ENCODE measurements around the gene MYBPC3. TPM values are rescaled to one million over a fixed set of nuclear protein-coding genes. Genes with fewer than 3 reads are reported as not detected.

MYBPC3 gene
- total RNA-seq, 1 experiment from 2014 or later = not detected

- DNase-seq (ENCODE audit: unreplicated experiment) = no peak
Measured at GRCh38 chr11:47377571-47378009, 25.1 kb upstream of the MYBPC3 start.

GRCh38 chr11:47376525-47377371 lies 24.2 kb upstream of the MYBPC3 start:
- Mint-ChIP-seq H3K36me3 (ENCODE audit: insufficient read depth, unreplicated experiment) (no peaks in the 10 kb centered on the region), H3K4me1 (ENCODE audit: insufficient read depth, unreplicated experiment) (peaks cover 9% of the 10 kb centered on the region), H3K4me3 (ENCODE audit: unreplicated experiment) (no peak overlapping the region), H3K9me3 (ENCODE audit: unreplicated experiment) (no peaks in the 10 kb centered on the region), H3K27ac (ENCODE audit: low read depth, unreplicated experiment) (no peak overlapping the region), H3K27me3 (ENCODE audit: insufficient read depth, unreplicated experiment) (no peaks in the 10 kb centered on the region)
- TF ChIP-seq CTCF (IDR thresholded peaks at IDR 0.05; ENCODE audit: unreplicated experiment) = no peak
- POLR2A ChIA-PET = interaction anchor here (0.6 kb wide), 2 partner anchors 8 to 10 kb away, joined by 3 read pairs; no protein-coding TSS in a partner anchor
- BruUV-seq (replicated peaks) = no TSS peak
- DNase-seq (ENCODE audit: unreplicated experiment) = peak; percentile 59
- CTCF ChIA-PET = interaction anchor here (0.6 to 1.0 kb wide), 3 partner anchors 27 to 196 kb away, joined by 3 read pairs; no protein-coding TSS in a partner anchor
- intact Hi-C loops (cut with micrococcal nuclease) = no loop called here

More at GRCh38 chr11:47377571-47378009, 25.1 kb upstream of the MYBPC3 start:
- no peaks in the 10 kb centered on the region for H3K9me3 Mint-ChIP-seq (ENCODE audit: unreplicated experiment)
- POLR2A ChIA-PET = interaction anchor here (0.6 kb wide), 2 partner anchors 9 to 31 kb away, joined by 3 read pairs; partner anchors contain the start of gene SLC39A13
- no peak overlapping the region for H3K27ac Mint-ChIP-seq (ENCODE audit: low read depth, unreplicated experiment)
- no peaks in the 10 kb centered on the region for H3K27me3 Mint-ChIP-seq (ENCODE audit: insufficient read depth, unreplicated experiment)
- no peak for TF ChIP-seq CTCF (IDR thresholded peaks at IDR 0.05; ENCODE audit: unreplicated experiment)
- no peak overlapping the region for H3K4me3 Mint-ChIP-seq (ENCODE audit: unreplicated experiment)
- BruUV-seq (replicated peaks) = no TSS peak
- peaks cover 9% of the 10 kb centered on the region for H3K4me1 Mint-ChIP-seq (ENCODE audit: insufficient read depth, unreplicated experiment)
- intact Hi-C loops (cut with micrococcal nuclease) = no loop called here
- H3K36me3 Mint-ChIP-seq (ENCODE audit: insufficient read depth, unreplicated experiment) = no peaks in the 10 kb centered on the region
- CTCF ChIA-PET = interaction anchor here (1.4 to 1.6 kb wide), 2 partner anchors 12 to 30 kb away, joined by 3 to 4 read pairs; no protein-coding TSS in a partner anchor

- no peaks in the 10 kb centered on the region for H3K36me3 Mint-ChIP-seq (ENCODE audit: insufficient read depth, unreplicated experiment)
- TF ChIP-seq CTCF (IDR thresholded peaks at IDR 0.05; ENCODE audit: unreplicated experiment) = no peak
- no peak overlapping the region for H3K27ac Mint-ChIP-seq (ENCODE audit: low read depth, unreplicated experiment)
- ChIA-PET CTCF (interaction anchor here (0.6 to 1.0 kb wide), 2 partner anchors 28 to 55 kb away, joined by 3 read pairs; no protein-coding TSS in a partner anchor), POLR2A (interaction anchor here (0.6 kb wide), 1 partner anchor 9 kb away, joined by 3 read pairs; no protein-coding TSS in a partner anchor)
- H3K4me3 Mint-ChIP-seq (ENCODE audit: unreplicated experiment) = no peak overlapping the region
- peaks cover 9% of the 10 kb centered on the region for H3K4me1 Mint-ChIP-seq (ENCODE audit: insufficient read depth, unreplicated experiment)
- DNase-seq (ENCODE audit: unreplicated experiment) = no peak
- no peaks in the 10 kb centered on the region for H3K27me3 Mint-ChIP-seq (ENCODE audit: insufficient read depth, unreplicated experiment)
- BruUV-seq (replicated peaks) = no TSS peak
- intact Hi-C loops (cut with micrococcal nuclease) = no loop called here
- H3K9me3 Mint-ChIP-seq (ENCODE audit: unreplicated experiment) = no peaks in the 10 kb centered on the region
Measured at GRCh38 chr11:47376107-47376524, 23.6 kb upstream of the MYBPC3 start.

- H3K36me3 Mint-ChIP-seq (ENCODE audit: insufficient read depth, unreplicated experiment) = no peaks in the 10 kb centered on the region
- ChIA-PET POLR2A (no interaction called here), CTCF (interaction anchor here (1.0 to 2.9 kb wide), 3 partner anchors 13 to 29 kb away, joined by 3 to 28 read pairs (median 20); no protein-coding TSS in a partner anchor)
- H3K9me3 Mint-ChIP-seq (ENCODE audit: unreplicated experiment) = no peaks in the 10 kb centered on the region
- TF ChIP-seq CTCF (IDR thresholded peaks at IDR 0.05; ENCODE audit: unreplicated experiment) = no peak
- no TSS peak for BruUV-seq (replicated peaks)
- peaks cover 9% of the 10 kb centered on the region for H3K4me1 Mint-ChIP-seq (ENCODE audit: insufficient read depth, unreplicated experiment)
- no peaks in the 10 kb centered on the region for H3K27me3 Mint-ChIP-seq (ENCODE audit: insufficient read depth, unreplicated experiment)
- no peak overlapping the region for H3K4me3 Mint-ChIP-seq (ENCODE audit: unreplicated experiment)
- intact Hi-C loops (cut with micrococcal nuclease) = no loop called here
- no peak overlapping the region for H3K27ac Mint-ChIP-seq (ENCODE audit: low read depth, unreplicated experiment)
- no peak for DNase-seq (ENCODE audit: unreplicated experiment)
Measured at GRCh38 chr11:47375546-47376085, 23.1 kb upstream of the MYBPC3 start.
